WTC11 (cell line): Measurements from ENCODE around the gene CDPF1.

Experiments
- IRF2 ChIP-seq: sonication (generic); formaldehyde crosslinking; IDR thresholded peaks from 2 replicates; pipeline ENCODE4 v1.8.0; 2022; ENCODE audit warnings: low read depth, missing genetic modification reagents, borderline replicate concordance
- TF ChIP-seq, protein P1 (sequence below): fragments of 200-600 bp; IDR thresholded peaks from 2 replicates; pipeline ENCODE4 v1.8.0; 2022; ENCODE audit warnings: antibody characterized with exemption
- TF ChIP-seq, protein P2 (sequence below): fragments of 250-450 bp; sonication (Bioruptor Pico); IDR thresholded peaks from 2 replicates; pipeline ENCODE4 v1.9.0; 2021; ENCODE audit warnings: mild to moderate bottlenecking

GRCh38 chr22:46214616-46215015, 35.5 kb downstream of the CDPF1 start:
- TF ChIP-seq, protein P1, sequence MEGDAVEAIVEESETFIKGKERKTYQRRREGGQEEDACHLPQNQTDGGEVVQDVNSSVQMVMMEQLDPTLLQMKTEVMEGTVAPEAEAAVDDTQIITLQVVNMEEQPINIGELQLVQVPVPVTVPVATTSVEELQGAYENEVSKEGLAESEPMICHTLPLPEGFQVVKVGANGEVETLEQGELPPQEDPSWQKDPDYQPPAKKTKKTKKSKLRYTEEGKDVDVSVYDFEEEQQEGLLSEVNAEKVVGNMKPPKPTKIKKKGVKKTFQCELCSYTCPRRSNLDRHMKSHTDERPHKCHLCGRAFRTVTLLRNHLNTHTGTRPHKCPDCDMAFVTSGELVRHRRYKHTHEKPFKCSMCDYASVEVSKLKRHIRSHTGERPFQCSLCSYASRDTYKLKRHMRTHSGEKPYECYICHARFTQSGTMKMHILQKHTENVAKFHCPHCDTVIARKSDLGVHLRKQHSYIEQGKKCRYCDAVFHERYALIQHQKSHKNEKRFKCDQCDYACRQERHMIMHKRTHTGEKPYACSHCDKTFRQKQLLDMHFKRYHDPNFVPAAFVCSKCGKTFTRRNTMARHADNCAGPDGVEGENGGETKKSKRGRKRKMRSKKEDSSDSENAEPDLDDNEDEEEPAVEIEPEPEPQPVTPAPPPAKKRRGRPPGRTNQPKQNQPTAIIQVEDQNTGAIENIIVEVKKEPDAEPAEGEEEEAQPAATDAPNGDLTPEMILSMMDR: no peak
- TF ChIP-seq IRF2 (CRISPR knock-in tag): no peak
- TF ChIP-seq, protein P2, sequence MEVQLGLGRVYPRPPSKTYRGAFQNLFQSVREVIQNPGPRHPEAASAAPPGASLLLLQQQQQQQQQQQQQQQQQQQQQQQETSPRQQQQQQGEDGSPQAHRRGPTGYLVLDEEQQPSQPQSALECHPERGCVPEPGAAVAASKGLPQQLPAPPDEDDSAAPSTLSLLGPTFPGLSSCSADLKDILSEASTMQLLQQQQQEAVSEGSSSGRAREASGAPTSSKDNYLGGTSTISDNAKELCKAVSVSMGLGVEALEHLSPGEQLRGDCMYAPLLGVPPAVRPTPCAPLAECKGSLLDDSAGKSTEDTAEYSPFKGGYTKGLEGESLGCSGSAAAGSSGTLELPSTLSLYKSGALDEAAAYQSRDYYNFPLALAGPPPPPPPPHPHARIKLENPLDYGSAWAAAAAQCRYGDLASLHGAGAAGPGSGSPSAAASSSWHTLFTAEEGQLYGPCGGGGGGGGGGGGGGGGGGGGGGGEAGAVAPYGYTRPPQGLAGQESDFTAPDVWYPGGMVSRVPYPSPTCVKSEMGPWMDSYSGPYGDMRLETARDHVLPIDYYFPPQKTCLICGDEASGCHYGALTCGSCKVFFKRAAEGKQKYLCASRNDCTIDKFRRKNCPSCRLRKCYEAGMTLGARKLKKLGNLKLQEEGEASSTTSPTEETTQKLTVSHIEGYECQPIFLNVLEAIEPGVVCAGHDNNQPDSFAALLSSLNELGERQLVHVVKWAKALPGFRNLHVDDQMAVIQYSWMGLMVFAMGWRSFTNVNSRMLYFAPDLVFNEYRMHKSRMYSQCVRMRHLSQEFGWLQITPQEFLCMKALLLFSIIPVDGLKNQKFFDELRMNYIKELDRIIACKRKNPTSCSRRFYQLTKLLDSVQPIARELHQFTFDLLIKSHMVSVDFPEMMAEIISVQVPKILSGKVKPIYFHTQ (CRISPR knock-in tag): no peak
